ENCODE results near the gene PROM1. TPM values are rescaled to one million over a fixed set of nuclear protein-coding genes. Genes with fewer than 3 reads are reported as not detected.

PROM1 gene
- total and polyA plus RNA-seq, 2 of the 8 experiments (the other 6 are each of a cell fraction or from before 2014, with no cell fraction given): 36.0 to 59.7 TPM

DNA sequence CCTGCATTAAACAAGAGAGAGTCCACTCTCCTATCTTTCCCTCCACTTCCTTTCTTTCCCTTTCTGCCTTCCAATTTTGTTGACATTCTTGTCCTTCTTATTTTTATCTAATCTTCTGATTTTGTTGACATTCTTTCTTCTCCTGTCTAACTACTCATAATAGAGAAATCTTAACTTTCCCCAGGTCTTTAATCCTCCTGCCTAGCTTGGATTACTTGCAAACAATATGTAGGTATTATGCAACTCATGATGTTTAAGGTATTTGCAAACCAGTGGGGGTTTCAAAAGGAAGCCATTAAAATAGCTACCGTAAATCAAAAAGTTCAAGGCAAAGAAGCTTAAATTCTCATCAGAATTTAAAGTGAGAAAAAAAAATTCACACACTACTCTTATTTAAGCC, 53.9 kb downstream of the PROM1 start:
- H3K23ac ChIP-seq (ENCODE audit: insufficient read length): no peak overlapping the region
- no peaks in the 10 kb centered on the region for H3K79me2 ChIP-seq (ENCODE audit: control insufficient read depth in 1 of 2, insufficient read depth in 2 of 2, low read length in 2 of 2)
- no peak overlapping the region for H3K14ac ChIP-seq (ENCODE audit: insufficient read length)
- no peak for FAIRE-seq
- 0 out of 4 replicates have a peak overlapping the region, but pooled peaks have one; percentile 6 to 11 for H3K4me2 ChIP-seq (ENCODE audit: insufficient read depth in 1 of 2, low read depth in 2 of 2, low read length in 2 of 2)
- no peak overlapping the region for H2BK5ac ChIP-seq (ENCODE audit: low read depth, low read length)
- H3K23me2 ChIP-seq (ENCODE audit: low read depth, low read length): 0 out of 2 replicates have a peak, but pooled peaks cover 1% of the 10 kb centered on the region
- TF ChIP-seq CTBP2 (IDR thresholded peaks at IDR 0.05; ENCODE audit: borderline replicate concordance, insufficient read depth, insufficient read length, low read length): no peak
- peak; percentile 88 for TF ChIP-seq CEBPB (IDR thresholded peaks at IDR 0.05; ENCODE audit: low read depth, low read length)
- H2BK120ac ChIP-seq (replicated peaks; ENCODE audit: low read depth, low read length): no peak overlapping the region
- no peak overlapping the region for H2BK12ac ChIP-seq (ENCODE audit: low read depth, low read length)
- H3K36me3 ChIP-seq (ENCODE audit: control insufficient read depth in 2 of 4, insufficient read depth in 4 of 4, low read length in 3 of 4): peaks cover 0 to 5% (median 0%) of the 10 kb centered on the region in 4 experiments; a peak in 1 of 8 replicates
- no peak overlapping the region for H3K27ac ChIP-seq (ENCODE audit: low read depth, low read length)
- H3K4ac ChIP-seq (replicated peaks; ENCODE audit: insufficient read length, low read depth, low read length): no peak overlapping the region
- H3K56ac ChIP-seq (replicated peaks; ENCODE audit: insufficient read length, low read depth, low read length): no peak overlapping the region
- no peak overlapping the region for H3K18ac ChIP-seq (ENCODE audit: extremely low read depth, low read length)
- no peak overlapping the region for H4K91ac ChIP-seq (replicated peaks; ENCODE audit: insufficient read length, low read length)
- no peak overlapping the region for H2BK15ac ChIP-seq (ENCODE audit: low read length)
- ChIA-PET CTCF (ENCODE audit: partially characterized antibody) (interaction anchor here (0.9 to 3.5 kb wide), 6 partner anchors 15 to 177 kb away, joined by 3 to 22 read pairs (median 4); partner anchors contain the start of gene PROM1), POLR2A (ENCODE audit: partially characterized antibody) (interaction anchor here (1.2 to 3.1 kb wide), 2 partner anchors 10 to 53 kb away, joined by 3 to 12 read pairs; partner anchors contain the start of gene PROM1)
- no peaks in the 10 kb centered on the region for H3K27me3 ChIP-seq (replicated peaks in 1 of 4; ENCODE audit: control insufficient read depth in 3 of 4, extremely low read depth in 1 of 4, insufficient read depth in 3 of 4, low read length in 3 of 4)
- no peak overlapping the region for H4K8ac ChIP-seq (ENCODE audit: extremely low read depth, insufficient read depth, low read length)
- no peak for DNase-seq (ENCODE audit: low read depth in 1 of 2, low spot score in 2 of 2)
- 0 out of 8 replicates have a peak overlapping the region, but pooled peaks of 1 of the 4 experiments have one; percentile 8 for H3K4me3 ChIP-seq (ENCODE audit: extremely low read depth in 1 of 4, insufficient read depth in 2 of 4, low read depth in 3 of 4, low read length in 4 of 4)
- H3K9me3 ChIP-seq (ENCODE audit: insufficient read depth in 2 of 2, low read depth in 1 of 2, low read length in 1 of 2): no peaks in the 10 kb centered on the region
- H2AK5ac ChIP-seq (ENCODE audit: low read depth, low read length): no peak overlapping the region
- no peaks in the 10 kb centered on the region; the same call in 1 of the 2 replicates for H3K79me1 ChIP-seq (ENCODE audit: low read depth, low read length)
- H4K20me1 ChIP-seq (replicated peaks in 1 of 2; ENCODE audit: control insufficient read depth in 1 of 2, insufficient read depth in 2 of 2, low read length in 2 of 2): peaks cover 0 to 1% of the 10 kb centered on the region in 2 experiments
- no peak overlapping the region for H2BK20ac ChIP-seq (ENCODE audit: low read length)
- peaks cover 6 to 25% (median 17%) of the 10 kb centered on the region in 4 experiments; a peak in 5 of 7 replicates for H3K4me1 ChIP-seq (replicated peaks in 1 of 4; ENCODE audit: control insufficient read depth in 3 of 4, insufficient read depth in 4 of 4, low read length in 3 of 4)
- no peak overlapping the region for H3K9ac ChIP-seq (replicated peaks in 1 of 4; ENCODE audit: extremely low read depth in 1 of 4, low read depth in 3 of 4, low read length in 3 of 4)
- WGBS, 2 experiments (ENCODE audit: extremely low coverage in 1 of 2, insufficient coverage in 1 of 2, insufficient read length in 1 of 2, insufficient replicate concordance in 2 of 2, low coverage in 1 of 2, low lambda C conversion rate in 2 of 2, missing lambda C conversion rate in 1 of 2): 65% methylated on average over 1 of the region's 1 CpG; no CpG with 5 or more reads in 1 of the 2 experiments
- no peak overlapping the region for H2AFZ ChIP-seq (ENCODE audit: low read length)
- H4K5ac ChIP-seq (ENCODE audit: insufficient read length, low read depth, low read length): no peak overlapping the region

Measured in H1 (cell line).